IMR-90 (cell line): Measurements from ENCODE around the gene IFITM10. TPM values are rescaled to one million over a fixed set of nuclear protein-coding genes. Genes with fewer than 3 reads are reported as not detected.

Source experiments
- ATAC-seq: fragments of 200-7000 bp; cut with Tn5 transposase; 2 replicates; pipeline ENCODE4 v1.9.1; 2020; ENCODE audit warnings: low read depth, mild to moderate bottlenecking, moderate library complexity
- BruUV-seq: library from RNA; stranded (reverse); fragments of 400-500 nt; replicated peaks from 2 replicates; lab custom pipeline; 2021; lab: Mats Ljungman, UMichigan
- CTCF ChIA-PET: fragments of 300-600 bp; formaldehyde crosslinking; extraction: SDS; loops from one replicate; lab custom pipeline; 2021; ENCODE audit warnings: antibody characterized with exemption; lab: Yijun Ruan, JAX
- POLR2A ChIA-PET: fragments of 300-600 bp; sonication (Branson Sonifier 250); formaldehyde crosslinking; loops from one replicate; lab custom pipeline; 2022; ENCODE audit warnings: antibody characterized with exemption; ENCODE audit not compliant: unreplicated experiment; lab: Charles Lee
- DNase-seq: peaks from one replicate; pipeline ENCODE4 v3.0.0; 2013
- H2AFZ ChIP-seq: replicated peaks from 2 replicates; pipeline ENCODE3; 2013; ENCODE audit warnings: low read length, mild to moderate bottlenecking; ENCODE audit not compliant: poor library complexity
- H2AK5ac ChIP-seq: 2 replicates; pipeline ENCODE4 v1.6.1; 2013; ENCODE audit warnings: low read depth, low read length, inconsistent platforms
- H2AK9ac ChIP-seq: replicated peaks from 2 replicates; pipeline ENCODE3; 2013; ENCODE audit warnings: mild to moderate bottlenecking, low read depth, low read length, moderate library complexity; ENCODE audit not compliant: poor library complexity
- H2BK120ac ChIP-seq: 2 replicates; pipeline ENCODE4 v1.6.1; 2013; ENCODE audit warnings: low read depth, low read length, inconsistent platforms
- H2BK15ac ChIP-seq: 3 replicates; pipeline ENCODE4 v1.6.1; 2013; ENCODE audit warnings: low read depth, low read length, inconsistent platforms
- H2BK20ac ChIP-seq: 2 replicates; pipeline ENCODE4 v1.6.1; 2013; ENCODE audit warnings: low read depth, mild to moderate bottlenecking, inconsistent platforms, low read length, moderate library complexity
- H2BK5ac ChIP-seq: 2 replicates; pipeline ENCODE4 v1.6.1; 2013; ENCODE audit warnings: mild to moderate bottlenecking, low read depth, low read length, inconsistent platforms; ENCODE audit not compliant: poor library complexity, severe bottlenecking
- H3K14ac ChIP-seq: replicated peaks from 2 replicates; pipeline ENCODE4 v1.6.1; 2013; ENCODE audit warnings: low read depth, low read length, inconsistent platforms
- H3K18ac ChIP-seq: 2 replicates; pipeline ENCODE4 v1.6.1; 2013; ENCODE audit warnings: low read depth, low read length, control low read depth
- H3K23ac ChIP-seq: 2 replicates; pipeline ENCODE4 v1.6.1; 2013; ENCODE audit warnings: low read depth, low read length, inconsistent platforms
- H3K27ac ChIP-seq: 2 replicates; pipeline ENCODE4 v1.5.1; 2013; ENCODE audit warnings: mild to moderate bottlenecking, control low read depth, low read length; ENCODE audit not compliant: insufficient read depth
- H3K27me3 ChIP-seq: 2 replicates; pipeline ENCODE4 v1.6.1; 2013; ENCODE audit warnings: low read length; ENCODE audit not compliant: control insufficient read depth, insufficient read depth
- H3K36me3 ChIP-seq: 2 replicates; pipeline ENCODE4 v1.6.1; 2013; ENCODE audit warnings: low read length, mixed read lengths; ENCODE audit not compliant: control insufficient read depth, insufficient read depth
- H3K4ac ChIP-seq: 2 replicates; pipeline ENCODE4 v1.6.1; 2013; ENCODE audit warnings: low read depth, low read length, inconsistent platforms
- H3K4me1 ChIP-seq: 2 replicates; pipeline ENCODE4 v1.6.1; 2013; ENCODE audit warnings: low read length, mixed read lengths; ENCODE audit not compliant: control insufficient read depth, insufficient read depth
- H3K4me2 ChIP-seq: 2 replicates; pipeline ENCODE4 v1.6.1; 2013; ENCODE audit warnings: low read depth, mild to moderate bottlenecking, control low read depth, low read length, moderate library complexity
- H3K4me3 ChIP-seq: 2 replicates; pipeline ENCODE4 v1.5.1; 2013; ENCODE audit warnings: low read depth, mild to moderate bottlenecking, control low read depth, low read length, moderate library complexity; ENCODE audit not compliant: insufficient read depth
- H3K56ac ChIP-seq: 2 replicates; pipeline ENCODE4 v1.6.1; 2013; ENCODE audit warnings: low read length, inconsistent platforms; ENCODE audit not compliant: insufficient read depth; ENCODE audit errors: extremely low read depth
- H3K79me1 ChIP-seq, 2 experiments: 2 replicates each; pipeline ENCODE4 v1.6.1; 2013; ENCODE audit warnings: low read length in 2 of 2, inconsistent platforms in 1 of 2, low read depth in 1 of 2
- H3K9ac ChIP-seq: 2 replicates; pipeline ENCODE4 v1.6.1; 2013; ENCODE audit warnings: low read depth, low read length, control low read depth
- H3K9me1 ChIP-seq: 2 replicates; pipeline ENCODE4 v1.6.1; 2013; ENCODE audit warnings: low read length, inconsistent platforms; ENCODE audit not compliant: insufficient read depth
- H3K9me3 ChIP-seq: 2 replicates; pipeline ENCODE4 v1.6.1; 2013; ENCODE audit warnings: low read length; ENCODE audit not compliant: control insufficient read depth, insufficient read depth
- H4K20me1 ChIP-seq: 2 replicates; pipeline ENCODE4 v1.6.1; 2013; ENCODE audit warnings: low read length, inconsistent platforms; ENCODE audit not compliant: insufficient read depth
- H4K5ac ChIP-seq: 2 replicates; pipeline ENCODE4 v1.6.1; 2013; ENCODE audit warnings: mild to moderate bottlenecking, low read depth, low read length, control low read depth
- H4K8ac ChIP-seq, 2 experiments: 2 replicates each; pipeline ENCODE4 v1.6.1; 2013; ENCODE audit warnings: low read depth in 2 of 2, low read length in 2 of 2, control low read depth in 1 of 2, inconsistent platforms in 1 of 2
- H4K91ac ChIP-seq: 2 replicates; pipeline ENCODE4 v1.6.1; 2013; ENCODE audit warnings: low read depth, low read length, inconsistent platforms; ENCODE audit not compliant: insufficient read depth
- CEBPB ChIP-seq: IDR thresholded peaks from 2 replicates; pipeline ENCODE4 v1.6.1; 2012; ENCODE audit warnings: low read depth, low read length, improper control_type of control experiment
- CHD1 ChIP-seq: IDR thresholded peaks from 2 replicates; pipeline ENCODE4 v1.6.1; 2012; ENCODE audit warnings: low read depth, low read length, improper control_type of control experiment
- FOS ChIP-seq: fragments of 150-350 bp; IDR thresholded peaks from 2 replicates; pipeline ENCODE4 v1.6.1; 2016; ENCODE audit warnings: low read depth, low read length
- MAZ ChIP-seq: IDR thresholded peaks from 2 replicates; pipeline ENCODE4 v1.6.1; 2012; ENCODE audit warnings: low read depth, mild to moderate bottlenecking, low read length, improper control_type of control experiment, moderate library complexity, borderline replicate concordance
- MXI1 ChIP-seq: IDR thresholded peaks from 2 replicates; pipeline ENCODE4 v1.6.1; 2012; ENCODE audit warnings: low read depth, mild to moderate bottlenecking, low read length, moderate library complexity, borderline replicate concordance
- POLR2A ChIP-seq: IDR thresholded peaks from 2 replicates; pipeline ENCODE4 v1.6.1; 2012; ENCODE audit warnings: mild to moderate bottlenecking, low read depth, low read length
- RAD21 ChIP-seq: IDR thresholded peaks from 2 replicates; pipeline ENCODE4 v1.6.1; 2012; ENCODE audit warnings: low read length, improper control_type of control experiment
- RCOR1 ChIP-seq: IDR thresholded peaks from 2 replicates; pipeline ENCODE4 v1.6.1; 2012; ENCODE audit warnings: mild to moderate bottlenecking, low read length, improper control_type of control experiment; ENCODE audit not compliant: insufficient replicate concordance
- SMC3 ChIP-seq: fragments of 150-350 bp; IDR thresholded peaks from 2 replicates; pipeline ENCODE4 v1.6.1; 2016; ENCODE audit warnings: low read depth, mild to moderate bottlenecking, antibody characterized with exemption, low read length, moderate library complexity
- WGBS, 2 experiments: methylation state at CpG; one replicate each; pipeline versions ENCODE4 v1.1.5 to v1.1.7; 2013; ENCODE audit warnings: missing lambda C conversion rate in 2 of 2; ENCODE audit not compliant: insufficient read length in 1 of 2; ENCODE audit errors: extremely low coverage in 2 of 2; 5-methylcytosine and 5-hydroxymethylcytosine counted together
- dilution Hi-C: fragments of 300-500 bp; cut with HindIII; formaldehyde crosslinking; loops from one replicate; pipeline ENCODE4 v1.14.3; 2018; ENCODE audit warnings: low sequenced_read_pairs; ENCODE audit not compliant: unreplicated experiment
- in situ Hi-C: fragments of 300-500 bp; cut with MboI; formaldehyde crosslinking; loops from 3 replicates; pipeline ENCODE4 v1.14.3; 2019; ENCODE audit warnings: low sequenced_read_pairs, inconsistent platforms, mixed read lengths
- intact Hi-C: fragments of 100-400 bp; cut with micrococcal nuclease; formaldehyde crosslinking; loops from 2 replicates; pipeline ENCODE4 v1.10.0; 2022
- polyA plus RNA-seq, 3 experiments: library from polyadenylated mRNA; depleted of rRNA; stranded (reverse); fragments of >200 nt; gene quantifications; 2 replicates each; pipeline ENCODE4 v1.2.3, GENCODE V29; 2012; ENCODE audit warnings: low replicate concordance in 1 of 3
- total RNA-seq: library from RNA; depleted of rRNA; stranded (reverse); fragments of >200 nt; gene quantifications from 2 replicates; pipeline ENCODE4 v1.2.3, GENCODE V29; 2012
- TF ChIP-seq, protein P1 (sequence below): fragments of 150-350 bp; IDR thresholded peaks from 2 replicates; pipeline ENCODE4 v1.6.1; 2016; ENCODE audit warnings: low read depth, mild to moderate bottlenecking, low read length, moderate library complexity, borderline replicate concordance

Gene IFITM10
- total and polyA plus RNA-seq, 2 of the 4 experiments (the other 2 are of a cell fraction) = 0.15 to 0.18 TPM

GRCh38 chr11:1758611-1759150 is 8.3 kb upstream of the IFITM10 start:
- DNase-seq = no peak
- H4K20me1 ChIP-seq = peaks cover 16% of the 10 kb centered on the region
- H2BK20ac ChIP-seq = no peak overlapping the region
- dilution Hi-C loops (no loop called here), in situ Hi-C loops (no loop called here), intact Hi-C loops (no loop called here)
- H4K91ac ChIP-seq = no peak overlapping the region
- no peak overlapping the region for H3K4ac ChIP-seq
- H4K5ac ChIP-seq = no peak overlapping the region
- H3K4me3 ChIP-seq = no peak overlapping the region
- ChIA-PET CTCF (no interaction called here), POLR2A (no interaction called here)
- no peak overlapping the region for H4K8ac ChIP-seq
- no peak overlapping the region for H3K27ac ChIP-seq
- no peaks in the 10 kb centered on the region for H3K9me3 ChIP-seq
- no peak overlapping the region for H3K14ac ChIP-seq
- no peak overlapping the region for H3K56ac ChIP-seq
- no peak overlapping the region for H3K18ac ChIP-seq
- 76% methylated on average over 6 of the region's 21 CpGs; no CpG with 5 or more reads in 1 of the 2 experiments for WGBS, 2 experiments
- no peak overlapping the region for H3K23ac ChIP-seq
- no peak overlapping the region for H3K4me2 ChIP-seq
- no peaks in the 10 kb centered on the region for H3K27me3 ChIP-seq
- no peak overlapping the region for H3K9ac ChIP-seq
- H2AFZ ChIP-seq = no peak overlapping the region
- H3K79me1 ChIP-seq = peaks cover 0 to 37% of the 10 kb centered on the region in 2 experiments; a peak in 3 of 4 replicates
- ATAC-seq = no peak
- H3K36me3 ChIP-seq = peaks cover 44% of the 10 kb centered on the region; the same call in 1 of the 2 replicates
- no peaks in the 10 kb centered on the region; the same call in 1 of the 2 replicates for H3K9me1 ChIP-seq
- no peak overlapping the region for H2AK5ac ChIP-seq
- peaks cover 21% of the 10 kb centered on the region for H3K4me1 ChIP-seq
- TF ChIP-seq POLR2A = no peak
- TF ChIP-seq CEBPB = no peak
- no peak for TF ChIP-seq FOS
- TF ChIP-seq RCOR1 = no peak
- no peak for TF ChIP-seq SMC3
- TF ChIP-seq, protein P1, sequence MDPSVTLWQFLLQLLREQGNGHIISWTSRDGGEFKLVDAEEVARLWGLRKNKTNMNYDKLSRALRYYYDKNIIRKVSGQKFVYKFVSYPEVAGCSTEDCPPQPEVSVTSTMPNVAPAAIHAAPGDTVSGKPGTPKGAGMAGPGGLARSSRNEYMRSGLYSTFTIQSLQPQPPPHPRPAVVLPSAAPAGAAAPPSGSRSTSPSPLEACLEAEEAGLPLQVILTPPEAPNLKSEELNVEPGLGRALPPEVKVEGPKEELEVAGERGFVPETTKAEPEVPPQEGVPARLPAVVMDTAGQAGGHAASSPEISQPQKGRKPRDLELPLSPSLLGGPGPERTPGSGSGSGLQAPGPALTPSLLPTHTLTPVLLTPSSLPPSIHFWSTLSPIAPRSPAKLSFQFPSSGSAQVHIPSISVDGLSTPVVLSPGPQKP = no peak
- TF ChIP-seq CHD1 = no peak
- TF ChIP-seq MXI1 = no peak
- no peak for TF ChIP-seq RAD21
- TF ChIP-seq MAZ = no peak
- no peak overlapping the region for H2AK9ac ChIP-seq
- no peak overlapping the region for H2BK15ac ChIP-seq
- no peak overlapping the region for H2BK5ac ChIP-seq
- BruUV-seq = no TSS peak
- H2BK120ac ChIP-seq = no peak overlapping the region
